GM12878 (cell line): ENCODE measurements around the gene TNFSF13. TPM values are rescaled to one million over a fixed set of nuclear protein-coding genes. Genes with fewer than 3 reads are reported as not detected.

Source experiments
- ATAC-seq: fragments of 200-7000 bp; cut with Tn5 transposase; 3 replicates; pipeline ENCODE4 v1.9.1; 2020; ENCODE audit warnings: mild to moderate bottlenecking, moderate library complexity
- BruUV-seq: library from RNA; stranded (reverse); fragments of 400-500 nt; replicated peaks from 2 replicates; lab custom pipeline; 2021; lab: Mats Ljungman, UMichigan
- CTCF ChIA-PET: fragments of 300-600 bp; sonication (Branson Sonifier 250); formaldehyde crosslinking; extraction: SDS; loops from one replicate; lab custom pipeline; 2021; ENCODE audit warnings: inconsistent platforms; lab: Yijun Ruan, JAX
- POLR2A ChIA-PET: fragments of 350-600 bp; formaldehyde crosslinking; extraction: SDS; loops from one replicate; lab custom pipeline; 2021; ENCODE audit warnings: inconsistent platforms; lab: Charles Lee
- RAD21 ChIA-PET: fragments of 300-600 bp; sonication (Branson Sonifier 250); formaldehyde crosslinking; loops from one replicate; lab custom pipeline; 2023; ENCODE audit warnings: antibody characterized with exemption; ENCODE audit not compliant: unreplicated experiment; lab: Charles Lee
- SMC1A ChIA-PET: fragments of 300-600 bp; sonication (Branson Sonifier 250); formaldehyde crosslinking; loops from one replicate; lab custom pipeline; 2023; ENCODE audit not compliant: unreplicated experiment, uncharacterized antibody; lab: Charles Lee
- DNase-seq: peaks from one replicate; pipeline ENCODE4 v3.0.0-alpha.2; 2011; ENCODE audit warnings: low read depth, low spot score
- FAIRE-seq: peaks from 3 replicates; lab custom pipeline; 2011; peaks lifted over from hg19 to GRCh38; lab: Jason Lieb, UNC
- H2AFZ ChIP-seq: 2 replicates; pipeline ENCODE4 v1.6.0; 2011; ENCODE audit warnings: low read depth, low read length, control low read depth; ENCODE audit not compliant: control insufficient read depth
- H3K27ac ChIP-seq: 2 replicates; pipeline ENCODE4 v1.5.1; 2011; ENCODE audit warnings: control low read depth; ENCODE audit not compliant: control insufficient read depth, insufficient read depth
- H3K27me3 ChIP-seq, 2 experiments: replicated peaks in 1 of 2; 2 replicates each; pipeline versions ENCODE4 v1.6.0 to v1.6.1; 2011; ENCODE audit warnings: low read length in 1 of 2; ENCODE audit not compliant: control insufficient read depth in 2 of 2, insufficient read depth in 2 of 2
- H3K36me3 ChIP-seq, 2 experiments: 2 replicates each; pipeline ENCODE4 v1.5.1; 2011; ENCODE audit warnings: low read length in 1 of 2; ENCODE audit not compliant: control insufficient read depth in 2 of 2, insufficient read depth in 2 of 2
- H3K4me1 ChIP-seq: 2 replicates; pipeline ENCODE4 v1.6.1; 2011; ENCODE audit warnings: mild to moderate bottlenecking, low read length, moderate library complexity, mixed read lengths; ENCODE audit not compliant: control insufficient read depth, insufficient read depth
- H3K4me2 ChIP-seq: 2 replicates; pipeline ENCODE4 v1.6.0; 2011; ENCODE audit warnings: control low read depth; ENCODE audit not compliant: control insufficient read depth, insufficient read depth
- H3K4me3 ChIP-seq: fragments of 200-600 bp; sonication (generic); 2 replicates; pipeline ENCODE4 v1.5.1; 2016
- H3K79me2 ChIP-seq: 2 replicates; pipeline ENCODE4 v1.6.0; 2011; ENCODE audit warnings: low read length; ENCODE audit not compliant: control insufficient read depth, insufficient read depth
- H3K9ac ChIP-seq: 2 replicates; pipeline ENCODE4 v1.8.0; 2011; ENCODE audit warnings: low read length, control low read depth, mixed read lengths; ENCODE audit not compliant: control insufficient read depth, insufficient read depth
- H3K9me3 ChIP-seq: replicated peaks from 3 replicates; pipeline ENCODE4 v1.5.1; 2011; ENCODE audit warnings: mild to moderate bottlenecking, low read length; ENCODE audit not compliant: control insufficient read depth, insufficient read depth
- H4K20me1 ChIP-seq: 2 replicates; pipeline ENCODE4 v1.6.0; 2011; ENCODE audit not compliant: control insufficient read depth, insufficient read depth
- ATF7 ChIP-seq: fragments of 450-650 bp; IDR thresholded peaks from 2 replicates; pipeline ENCODE4 v1.6.1; 2016; ENCODE audit warnings: low read depth, mild to moderate bottlenecking
- CEBPB ChIP-seq, 2 experiments: fragments of 150-350 bp in 1 of 2; IDR thresholded peaks; 2 replicates each; pipeline ENCODE4 v1.6.1; 2012 to 2014; ENCODE audit warnings: low read depth in 2 of 2, low read length in 2 of 2, borderline replicate concordance in 1 of 2, inconsistent platforms in 1 of 2
- ELK1 ChIP-seq: IDR thresholded peaks from 2 replicates; pipeline ENCODE4 v1.6.1; 2012; ENCODE audit warnings: low read depth, low read length, improper control_type of control experiment
- FOXM1 ChIP-seq: IDR thresholded peaks from 2 replicates; pipeline ENCODE4 v1.6.1; 2012; ENCODE audit warnings: low read depth, mild to moderate bottlenecking, inconsistent platforms, low read length, moderate library complexity
- HDAC2 ChIP-seq: fragments of 200-600 bp; sonication (generic); IDR thresholded peaks from 2 replicates; pipeline ENCODE4 v1.6.1; 2017
- HSF1 ChIP-seq: fragments of 150-350 bp; IDR thresholded peaks from 2 replicates; pipeline ENCODE4 v1.6.1; 2014; ENCODE audit warnings: mild to moderate bottlenecking, low read depth, low read length
- KAT2A ChIP-seq: conservative IDR thresholded peaks from 2 replicates; pipeline ENCODE4 v1.6.1; 2011; ENCODE audit warnings: low read depth, low read length; ENCODE audit not compliant: control insufficient read depth
- KDM1A ChIP-seq: fragments of 200-600 bp; sonication (generic); IDR thresholded peaks from 2 replicates; pipeline ENCODE4 v1.6.1; 2016; ENCODE audit warnings: borderline replicate concordance
- MAX ChIP-seq: IDR thresholded peaks from 2 replicates; pipeline ENCODE4 v1.6.1; 2012; ENCODE audit warnings: low read depth, low read length, improper control_type of control experiment
- MYB ChIP-seq: fragments of 150-350 bp; IDR thresholded peaks from 2 replicates; pipeline ENCODE4 v1.6.1; 2014; ENCODE audit warnings: mild to moderate bottlenecking, low read depth, low read length, borderline replicate concordance
- MYC ChIP-seq: IDR thresholded peaks from 2 replicates; pipeline ENCODE4 v1.6.1; 2011; ENCODE audit warnings: mild to moderate bottlenecking, low read length, moderate library complexity, inconsistent platforms; ENCODE audit not compliant: insufficient read depth, insufficient replicate concordance, insufficient read length, severe bottlenecking
- NBN ChIP-seq: fragments of 450-650 bp; IDR thresholded peaks from 2 replicates; pipeline ENCODE4 v1.6.1; 2016
- SRF ChIP-seq, 2 experiments: IDR thresholded peaks; 2 replicates each; pipeline ENCODE4 v1.6.1; 2011; ENCODE audit warnings: low read depth in 2 of 2, low read length in 2 of 2, mild to moderate bottlenecking in 1 of 2, moderate library complexity in 1 of 2
- TCF12 ChIP-seq: IDR thresholded peaks from 2 replicates; pipeline ENCODE4 v1.6.1; 2011; ENCODE audit warnings: low read depth, mild to moderate bottlenecking, low read length
- USF2 ChIP-seq: IDR thresholded peaks from 2 replicates; pipeline ENCODE4 v1.6.1; 2011; ENCODE audit warnings: low read depth, low read length, improper control_type of control experiment, borderline replicate concordance
- ZNF207 ChIP-seq: fragments of 450-650 bp; IDR thresholded peaks from 2 replicates; pipeline ENCODE4 v1.6.1; 2014; ENCODE audit warnings: antibody characterized with exemption, mild to moderate bottlenecking, borderline replicate concordance
- WGBS: methylation state at CpG from one replicate; pipeline ENCODE4 v1.1.6; 2016; ENCODE audit warnings: low lambda C conversion rate; ENCODE audit not compliant: insufficient replicate concordance, insufficient coverage; ENCODE audit errors: missing lambda C conversion rate; 5-methylcytosine and 5-hydroxymethylcytosine counted together
- in situ Hi-C: fragments of 300-500 bp; cut with MboI; formaldehyde crosslinking; loops from 9 replicates; pipeline ENCODE4 v1.14.3; 2018; ENCODE audit warnings: mixed read lengths
- intact Hi-C: fragments of 100-400 bp; cut with micrococcal nuclease; formaldehyde crosslinking; loops from one replicate; pipeline ENCODE4 v1.14.2; 2022; ENCODE audit not compliant: unreplicated experiment
- polyA plus RNA-seq, 11 experiments: library from polyadenylated mRNA; depleted of rRNA in 4 of 11; unstranded in 6 of 11; stranded (reverse) in 5 of 11; fragments of >200 nt; fragmentation: Nextera tagmentation in 4 of 11; fragmentation: Illumina TruSeq in 1 of 11; extraction: Ambion mirVana in 4 of 11; extraction: Trizol in 1 of 11; gene quantifications; 1 replicate in 1 of 11; 2 replicates in 10 of 11; pipeline versions ENCODE4 v1.2.1 to v1.2.3, GENCODE V29; 2011 to 2016; ENCODE audit warnings: inconsistent platforms in 2 of 11, missing spikeins in 2 of 11, low read depth in 1 of 11
- total RNA-seq, 4 experiments: library from RNA; depleted of rRNA in 3 of 4; stranded (reverse); fragments of >200 nt in 3 of 4; fragmentation: Illumina TruSeq in 1 of 4; extraction: Trizol in 1 of 4; gene quantifications; 2 replicates each; pipeline versions ENCODE4 v1.2.1 to v1.2.3, GENCODE V29; 2013 to 2021

The TNFSF13 gene
- total and polyA plus RNA-seq, 10 of the 15 experiments (the other 5 are each of a cell fraction or from before 2014, with no cell fraction given): 0.56 to 14.6 (median 9.7) TPM

GRCh38 chr17:7572338-7572587, 13.7 kb downstream of the TNFSF13 start (continued):
- TF ChIP-seq FOXM1: no peak
- no peak for TF ChIP-seq ATF7
- TF ChIP-seq HSF1: no peak

- peaks cover 21% of the 10 kb centered on the region for H3K4me1 ChIP-seq
- peak; percentile 98 for DNase-seq
- no peak overlapping the region for H2AFZ ChIP-seq
- peak overlapping the region; percentile 93 for H3K4me3 ChIP-seq
- in situ Hi-C loops (loop anchor here (25.0 kb wide), 1 partner anchor 535 kb away; the partner anchor contains the start of genes SLC16A11 and SLC16A13), intact Hi-C loops (loop anchor here (1.0 to 5.0 kb wide), 3 partner anchors 11 to 115 kb away; partner anchors contain the start of genes POLR2A, SENP3, TP53 and WRAP53)
- ChIA-PET CTCF (interaction anchor here (1.0 to 1.3 kb wide), 2 partner anchors 114 to 115 kb away, joined by 5 read pairs; partner anchors contain the start of genes TP53 and WRAP53), POLR2A (interaction anchor here (1.0 to 5.1 kb wide), 7 partner anchors 12 to 236 kb away, joined by 3 to 39 read pairs (median 4); partner anchors contain the start of genes ACAP1, FXR2, MPDU1 and TP53), SMC1A (no interaction called here), RAD21 (interaction anchor here (0.6 to 2.8 kb wide), 4 partner anchors 11 to 137 kb away, joined by 3 to 9 read pairs (median 6); partner anchors contain the start of genes MPDU1, TMEM102, TP53 and WRAP53)
- BruUV-seq: TSS peak; percentile 48
- peaks cover 25% of the 10 kb centered on the region for H4K20me1 ChIP-seq
- H3K79me2 ChIP-seq: peaks cover 54% of the 10 kb centered on the region
- no peak for FAIRE-seq
- peak overlapping the region; percentile 97 for H3K27ac ChIP-seq
- peak; percentile 0 for ATAC-seq
- H3K4me2 ChIP-seq: peak overlapping the region; percentile 18; the same call in 1 of the 2 replicates
- peaks cover 34 to 49% of the 10 kb centered on the region in 2 experiments for H3K36me3 ChIP-seq
- under 1% methylated on average over 45 of the region's 73 CpGs for WGBS
- H3K9me3 ChIP-seq: no peaks in the 10 kb centered on the region
- H3K9ac ChIP-seq: peak overlapping the region; percentile 99
- H3K27me3 ChIP-seq: no peaks in the 10 kb centered on the region
- no peak for TF ChIP-seq MYC
- TF ChIP-seq MYB: no peak
- 0 out of 4 replicates have a peak, but pooled peaks of 1 of the 2 experiments have one; percentile 15 for TF ChIP-seq SRF (IDR thresholded peaks at IDR 0.05; ENCODE audit: low read depth in 2 of 2, low read length in 2 of 2)
- TF ChIP-seq CEBPB (IDR thresholded peaks at IDR 0.05; ENCODE audit: borderline replicate concordance in 1 of 2, low read depth in 2 of 2, low read length in 2 of 2): no peak
- TF ChIP-seq USF2: no peak
- TF ChIP-seq ELK1: peak; percentile 78; the same call in 1 of the 2 replicates
- no peak for TF ChIP-seq KDM1A
- TF ChIP-seq KAT2A: no peak
- no peak; the same call in 1 of the 2 replicates for TF ChIP-seq NBN
- no peak for TF ChIP-seq MAX
- TF ChIP-seq TCF12: peak; percentile 68; the same call in 1 of the 2 replicates
- TF ChIP-seq HDAC2: no peak
- no peak; the same call in 1 of the 2 replicates for TF ChIP-seq ZNF207
These were observed 14.2 kb downstream of the TNFSF13 start for GRCh38 chr17:7572588-7573323.
